HEK293T (cell line): ENCODE measurements around the gene AP1G2.

ENCODE experiments used
- BHLHE40 ChIP-seq: fragments of 450-650 bp; IDR thresholded peaks from 2 replicates; pipeline ENCODE4 v1.6.1; 2016; ENCODE audit warnings: mild to moderate bottlenecking, moderate library complexity, borderline replicate concordance
- CTBP1 ChIP-seq: fragments of 450-650 bp; IDR thresholded peaks from 2 replicates; pipeline ENCODE4 v1.6.1; 2016; ENCODE audit warnings: borderline replicate concordance
- ELF4 ChIP-seq: fragments of 450-650 bp; IDR thresholded peaks from 2 replicates; pipeline ENCODE4 v1.6.1; 2017; ENCODE audit warnings: antibody characterized with exemption
- FOXA1 ChIP-seq: fragments of 450-650 bp; IDR thresholded peaks from 2 replicates; pipeline ENCODE4 v1.6.1; 2016; ENCODE audit warnings: mild to moderate bottlenecking
- FOXM1 ChIP-seq: fragments of 450-650 bp; IDR thresholded peaks from 2 replicates; pipeline ENCODE4 v1.6.1; 2017; ENCODE audit warnings: mild to moderate bottlenecking, borderline replicate concordance
- HDGF ChIP-seq: fragments of 450-650 bp; IDR thresholded peaks from 2 replicates; pipeline ENCODE4 v1.6.1; 2017; ENCODE audit warnings: antibody characterized with exemption, borderline replicate concordance
- LEF1 ChIP-seq: fragments of 450-650 bp; IDR thresholded peaks from 2 replicates; pipeline ENCODE4 v1.6.1; 2017; ENCODE audit warnings: mild to moderate bottlenecking, borderline replicate concordance
- NFRKB ChIP-seq: fragments of 450-650 bp; IDR thresholded peaks from 2 replicates; pipeline ENCODE4 v1.6.1; 2016; ENCODE audit warnings: mild to moderate bottlenecking, moderate library complexity
- SP1 ChIP-seq: fragments of 450-650 bp; IDR thresholded peaks from 2 replicates; pipeline ENCODE4 v1.6.1; 2017
- SUZ12 ChIP-seq: fragments of 450-650 bp; IDR thresholded peaks from 2 replicates; pipeline ENCODE4 v1.6.1; 2016; ENCODE audit warnings: mild to moderate bottlenecking
- TARDBP ChIP-seq: fragments of 450-650 bp; IDR thresholded peaks from 2 replicates; pipeline ENCODE4 v1.6.1; 2016
- ZNF384 ChIP-seq: fragments of 450-650 bp; IDR thresholded peaks from 2 replicates; pipeline ENCODE4 v1.6.1; 2016
- TF ChIP-seq, protein P1 (sequence below): fragments of 450-650 bp; IDR thresholded peaks from 2 replicates; pipeline ENCODE4 v1.6.1; 2016

DNA sequence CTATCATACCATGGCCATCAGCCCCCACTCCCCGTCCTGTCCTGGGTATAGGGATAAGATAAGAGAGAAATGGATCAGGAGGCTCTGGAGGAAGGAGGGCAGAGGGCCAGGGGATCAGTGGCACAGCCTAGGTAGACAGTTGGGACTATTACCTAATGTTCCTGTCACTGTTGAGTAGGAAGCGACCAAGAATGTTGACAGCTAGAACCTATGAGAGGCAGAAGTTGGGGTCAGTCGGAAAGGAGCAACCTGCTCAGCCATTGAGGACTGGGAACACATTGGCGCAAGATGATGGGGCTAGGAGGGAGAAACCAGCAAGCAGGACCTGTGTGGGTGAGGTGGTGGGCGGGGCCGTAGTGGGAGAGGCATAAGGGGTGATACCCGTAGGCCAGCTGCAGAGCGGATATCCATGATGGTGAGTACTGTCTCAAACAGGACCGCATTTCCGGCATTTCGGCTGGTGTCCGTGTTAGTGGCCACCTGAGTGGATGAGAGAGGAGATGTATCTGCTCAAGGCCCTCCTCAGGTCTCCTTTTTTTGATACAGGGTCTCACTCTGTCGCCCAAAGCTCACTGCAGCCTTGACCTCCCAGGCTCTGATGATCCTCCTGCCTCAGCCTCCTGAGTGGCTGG is 3.3 kb downstream of the AP1G2 start:
- no peak for TF ChIP-seq SP1
- TF ChIP-seq FOXA1 = no peak
- no peak for TF ChIP-seq BHLHE40
- no peak for TF ChIP-seq FOXM1
- no peak for TF ChIP-seq ZNF384
- no peak for TF ChIP-seq CTBP1
- TF ChIP-seq SUZ12 = no peak
- TF ChIP-seq LEF1 = no peak
- no peak for TF ChIP-seq HDGF
- no peak for TF ChIP-seq TARDBP
- TF ChIP-seq NFRKB = no peak
- no peak for TF ChIP-seq ELF4
- TF ChIP-seq, protein P1, sequence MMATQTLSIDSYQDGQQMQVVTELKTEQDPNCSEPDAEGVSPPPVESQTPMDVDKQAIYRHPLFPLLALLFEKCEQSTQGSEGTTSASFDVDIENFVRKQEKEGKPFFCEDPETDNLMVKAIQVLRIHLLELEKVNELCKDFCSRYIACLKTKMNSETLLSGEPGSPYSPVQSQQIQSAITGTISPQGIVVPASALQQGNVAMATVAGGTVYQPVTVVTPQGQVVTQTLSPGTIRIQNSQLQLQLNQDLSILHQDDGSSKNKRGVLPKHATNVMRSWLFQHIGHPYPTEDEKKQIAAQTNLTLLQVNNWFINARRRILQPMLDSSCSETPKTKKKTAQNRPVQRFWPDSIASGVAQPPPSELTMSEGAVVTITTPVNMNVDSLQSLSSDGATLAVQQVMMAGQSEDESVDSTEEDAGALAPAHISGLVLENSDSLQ = no peak
